ENCODE data around the gene GPX3.

DNA sequence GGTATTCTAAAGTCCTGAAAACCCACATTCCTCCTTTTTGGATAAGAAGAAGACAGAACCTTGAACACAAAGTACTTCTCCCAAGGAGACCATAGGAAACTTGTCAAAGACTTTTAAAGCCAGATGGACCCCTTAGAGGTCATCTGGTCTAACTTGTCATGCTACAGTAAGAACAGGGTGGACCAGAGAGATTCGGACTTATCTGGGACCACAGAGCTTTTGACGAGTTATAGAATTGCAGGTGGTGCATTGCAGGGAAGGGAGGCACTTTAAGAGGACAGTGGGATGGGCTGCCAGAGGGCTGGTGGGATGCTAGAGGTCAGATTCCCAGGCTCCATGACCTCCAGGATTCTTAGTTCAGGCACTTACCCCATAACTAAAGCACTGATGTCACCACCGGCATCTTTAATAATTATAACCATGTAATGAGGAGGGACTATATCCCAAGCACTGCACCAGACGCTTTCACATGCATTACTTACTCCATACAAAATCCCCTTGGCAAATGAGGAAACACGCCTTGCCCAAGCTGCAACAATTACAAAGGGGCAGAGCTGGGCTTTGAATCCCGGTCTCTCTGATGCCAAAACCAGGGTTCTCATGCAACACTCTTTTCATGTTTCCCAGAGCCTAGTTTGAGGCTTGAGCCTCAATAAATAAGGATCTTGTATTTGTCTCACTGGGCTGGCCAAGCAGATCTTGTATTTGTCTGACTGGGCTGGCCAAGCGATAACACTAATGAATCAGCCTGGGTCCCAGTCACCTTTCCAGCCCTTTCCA is 12.8 kb upstream of the GPX3 start:
- TF ChIP-seq POLR2A (IDR thresholded peaks at IDR 0.05): no peak
- TF ChIP-seq, protein P1, sequence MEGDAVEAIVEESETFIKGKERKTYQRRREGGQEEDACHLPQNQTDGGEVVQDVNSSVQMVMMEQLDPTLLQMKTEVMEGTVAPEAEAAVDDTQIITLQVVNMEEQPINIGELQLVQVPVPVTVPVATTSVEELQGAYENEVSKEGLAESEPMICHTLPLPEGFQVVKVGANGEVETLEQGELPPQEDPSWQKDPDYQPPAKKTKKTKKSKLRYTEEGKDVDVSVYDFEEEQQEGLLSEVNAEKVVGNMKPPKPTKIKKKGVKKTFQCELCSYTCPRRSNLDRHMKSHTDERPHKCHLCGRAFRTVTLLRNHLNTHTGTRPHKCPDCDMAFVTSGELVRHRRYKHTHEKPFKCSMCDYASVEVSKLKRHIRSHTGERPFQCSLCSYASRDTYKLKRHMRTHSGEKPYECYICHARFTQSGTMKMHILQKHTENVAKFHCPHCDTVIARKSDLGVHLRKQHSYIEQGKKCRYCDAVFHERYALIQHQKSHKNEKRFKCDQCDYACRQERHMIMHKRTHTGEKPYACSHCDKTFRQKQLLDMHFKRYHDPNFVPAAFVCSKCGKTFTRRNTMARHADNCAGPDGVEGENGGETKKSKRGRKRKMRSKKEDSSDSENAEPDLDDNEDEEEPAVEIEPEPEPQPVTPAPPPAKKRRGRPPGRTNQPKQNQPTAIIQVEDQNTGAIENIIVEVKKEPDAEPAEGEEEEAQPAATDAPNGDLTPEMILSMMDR (IDR thresholded peaks at IDR 0.05): no peak
